Liver (tissue), 9 donors: Measurements from ENCODE around the gene SEL1L. TPM values are rescaled to one million over a fixed set of nuclear protein-coding genes. Genes with fewer than 3 reads are reported as not detected.

ENCODE experiments used
- DNase-seq: peaks from one replicate; pipeline ENCODE4 v3.0.0-alpha.2; 2017; ENCODE audit warnings: low spot score
- H3K27ac ChIP-seq, 2 donors: one replicate each; pipeline ENCODE4 v1.7.0; 2013; ENCODE audit warnings: inconsistent platforms in 2 of 2, low read length in 2 of 2, control low read depth in 1 of 2, low read depth in 1 of 2, mild to moderate bottlenecking in 1 of 2
- H3K27me3 ChIP-seq, 4 donors: one replicate each; pipeline versions ENCODE4 v1.6.1 to v1.7.0; 2013; ENCODE audit warnings: low read length in 3 of 4, inconsistent platforms in 1 of 4, mild to moderate bottlenecking in 1 of 4, moderate library complexity in 1 of 4; ENCODE audit not compliant: control insufficient read depth in 4 of 4, insufficient read depth in 4 of 4
- H3K36me3 ChIP-seq, 4 donors: one replicate each; pipeline versions ENCODE4 v1.6.1 to v1.7.0; 2013; ENCODE audit warnings: low read length in 3 of 4, mild to moderate bottlenecking in 3 of 4, low read depth in 1 of 4, moderate library complexity in 1 of 4; ENCODE audit not compliant: control insufficient read depth in 4 of 4, insufficient read depth in 3 of 4
- H3K4me1 ChIP-seq, 4 donors: one replicate each; pipeline versions ENCODE4 v1.6.1 to v1.7.0; 2013; ENCODE audit warnings: low read length in 3 of 4, mild to moderate bottlenecking in 3 of 4, moderate library complexity in 1 of 4; ENCODE audit not compliant: control insufficient read depth in 4 of 4, insufficient read depth in 4 of 4
- H3K4me3 ChIP-seq, 3 donors: one replicate each; pipeline versions ENCODE4 v1.6.1 to v1.7.0; 2013; ENCODE audit warnings: low read length in 3 of 3, control low read depth in 1 of 3, low read depth in 1 of 3, mild to moderate bottlenecking in 1 of 3
- H3K9ac ChIP-seq, 2 donors: one replicate each; pipeline ENCODE4 v1.7.0; 2013; ENCODE audit warnings: low read length in 2 of 2, mild to moderate bottlenecking in 2 of 2, moderate library complexity in 2 of 2, control low read depth in 1 of 2, low read depth in 1 of 2
- H3K9me3 ChIP-seq, 4 donors: one replicate each; pipeline versions ENCODE4 v1.6.1 to v1.7.0; 2013; ENCODE audit warnings: low read length in 3 of 4; ENCODE audit not compliant: control insufficient read depth in 4 of 4
- ATF3 ChIP-seq: IDR thresholded peaks from 2 replicates; pipeline ENCODE4 v1.6.1; 2016; ENCODE audit warnings: antibody characterized with exemption
- EGR1 ChIP-seq, 2 donors: IDR thresholded peaks; 2 replicates each; pipeline ENCODE4 v1.6.1; 2016 to 2018; ENCODE audit warnings: antibody characterized with exemption in 2 of 2, low read depth in 2 of 2
- FOXA1 ChIP-seq: IDR thresholded peaks from 2 replicates; pipeline ENCODE4 v1.6.1; 2016; ENCODE audit warnings: antibody characterized with exemption
- MAX ChIP-seq: IDR thresholded peaks from 2 replicates; pipeline ENCODE4 v1.6.1; 2016; ENCODE audit warnings: antibody characterized with exemption
- NR2F2 ChIP-seq: IDR thresholded peaks from 2 replicates; pipeline ENCODE4 v1.6.1; 2016; ENCODE audit warnings: antibody characterized with exemption
- RAD21 ChIP-seq, 2 donors: IDR thresholded peaks; 2 replicates each; pipeline ENCODE4 v1.6.1; 2016; ENCODE audit warnings: antibody characterized with exemption in 2 of 2, mild to moderate bottlenecking in 2 of 2
- REST ChIP-seq: IDR thresholded peaks from 2 replicates; pipeline ENCODE4 v1.6.1; 2016; ENCODE audit warnings: antibody characterized with exemption, mild to moderate bottlenecking
- RXRA ChIP-seq, 2 donors: IDR thresholded peaks; 2 replicates each; pipeline ENCODE4 v1.6.1; 2017 to 2018; ENCODE audit warnings: antibody characterized with exemption in 2 of 2, mild to moderate bottlenecking in 1 of 2
- TAF1 ChIP-seq: conservative IDR thresholded peaks from 2 replicates; pipeline ENCODE4 v1.6.1; 2016; ENCODE audit warnings: antibody characterized with exemption, mild to moderate bottlenecking
- ZBTB33 ChIP-seq: IDR thresholded peaks from 2 replicates; pipeline ENCODE4 v1.6.1; 2016; ENCODE audit warnings: antibody characterized with exemption
- WGBS: extraction: QIAGEN DNeasy Blood & Tissue Kit; methylation state at CpG from one replicate; pipeline ENCODE4 v1.1.7; 2013; 5-methylcytosine and 5-hydroxymethylcytosine counted together
- polyA plus RNA-seq, 2 donors: library from polyadenylated mRNA; stranded (reverse) in 1 of 2; unstranded in 1 of 2; fragments of 200-250 nt in 1 of 2; fragments of >200 nt in 1 of 2; fragmentation: Nextera tagmentation in 1 of 2; extraction: Ambion mirVana in 1 of 2; gene quantifications; one replicate each; pipeline versions ENCODE4 v1.2.1 to v1.2.3, GENCODE V29; 2013 to 2015
- total RNA-seq, 2 donors: library from RNA; depleted of rRNA; stranded (reverse); fragments of >200 nt; gene quantifications; one replicate each; pipeline ENCODE4 v1.2.3, GENCODE V29; 2014
- donor health status: healthy.
- donor health status: healthy.
- donor health status: healthy.
- donor health status: healthy.
- donor health status: healthy.

SEL1L gene
- total and polyA plus RNA-seq, 4 donors: 40.7 to 117 (median 45.6) TPM

GRCh38 chr14:81436296-81437138 is 97.1 kb downstream of the SEL1L start:
- WGBS: 2% methylated on average over 79 of the region's 79 CpGs
- H3K4me1 ChIP-seq: peaks cover 0 to 18% (median 12%) of the 10 kb centered on the region in 4 donors

GRCh38 chr14:81435391-81436295 is 98.0 kb downstream of the SEL1L start:
- H3K27me3 ChIP-seq: no peaks in the 10 kb centered on the region
- peak; percentile 67 for DNase-seq
- H3K9me3 ChIP-seq: no peaks in the 10 kb centered on the region
- peak overlapping the region; percentile 44 to 69 for H3K9ac ChIP-seq
- H3K4me3 ChIP-seq: peak overlapping the region; percentile 43 to 85 (median 71)
- peak overlapping the region; percentile 71 to 90 for H3K27ac ChIP-seq
- H3K36me3 ChIP-seq: no peaks in the 10 kb centered on the region
- peaks cover 0 to 18% (median 13%) of the 10 kb centered on the region in 4 donors for H3K4me1 ChIP-seq
- TF ChIP-seq REST (peak; percentile 97), EGR1 (IDR thresholded peaks at IDR 0.05; ENCODE audit: low read depth in 2 of 2) (no peak), ZBTB33 (no peak), RAD21 (IDR thresholded peaks at IDR 0.05) (peak in 1 of 2 donors; percentile 22), NR2F2 (no peak), TAF1 (no peak), FOXA1 (no peak), MAX (no peak), ATF3 (no peak), RXRA (IDR thresholded peaks at IDR 0.05) (peak; percentile 18 to 21)
- under 1% methylated on average over 73 of the region's 73 CpGs for WGBS

More at GRCh38 chr14:81436296-81437138, 97.1 kb downstream of the SEL1L start:
- peak; percentile 81 for DNase-seq
- peak; percentile 46 for TF ChIP-seq REST
- no peak for TF ChIP-seq NR2F2
- H3K9me3 ChIP-seq: no peaks in the 10 kb centered on the region
- no peaks in the 10 kb centered on the region for H3K27me3 ChIP-seq
- H3K4me3 ChIP-seq: peak overlapping the region; percentile 66 to 85 (median 71)
- no peaks in the 10 kb centered on the region for H3K36me3 ChIP-seq
- H3K9ac ChIP-seq: peak overlapping the region in 1 of 2 donors; percentile 30
- H3K27ac ChIP-seq: peak overlapping the region; percentile 64 to 71
